KOPT-K1 (cell line): ENCODE data around the gene UBE2K.
"Not testable (repeated sequence)": the region's sequence is repeated elsewhere in the genome, so short reads cannot be mapped to it uniquely, and the experiment has no call there.

Source experiments
- H3K27ac ChIP-seq: fragments of 200-600 bp; sonication (generic); 2 replicates; pipeline ENCODE4 v1.5.1; 2016; ENCODE audit warnings: antibody characterized with exemption, mild to moderate bottlenecking, low read depth, low read length; ENCODE audit not compliant: poor library complexity, severe bottlenecking
- H3K36me3 ChIP-seq: fragments of 200-600 bp; sonication (generic); 2 replicates; pipeline ENCODE4 v1.5.1; 2017; ENCODE audit warnings: antibody characterized with exemption, mild to moderate bottlenecking, low read length, moderate library complexity; ENCODE audit not compliant: insufficient read depth
- H3K9me3 ChIP-seq: fragments of 200-600 bp; sonication (generic); 2 replicates; pipeline ENCODE4 v1.5.1; 2017; ENCODE audit warnings: antibody characterized with exemption, low read length, mild to moderate bottlenecking; ENCODE audit not compliant: insufficient read depth, poor library complexity, severe bottlenecking

The UBE2K gene, protein sequence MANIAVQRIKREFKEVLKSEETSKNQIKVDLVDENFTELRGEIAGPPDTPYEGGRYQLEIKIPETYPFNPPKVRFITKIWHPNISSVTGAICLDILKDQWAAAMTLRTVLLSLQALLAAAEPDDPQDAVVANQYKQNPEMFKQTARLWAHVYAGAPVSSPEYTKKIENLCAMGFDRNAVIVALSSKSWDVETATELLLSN

DNA sequence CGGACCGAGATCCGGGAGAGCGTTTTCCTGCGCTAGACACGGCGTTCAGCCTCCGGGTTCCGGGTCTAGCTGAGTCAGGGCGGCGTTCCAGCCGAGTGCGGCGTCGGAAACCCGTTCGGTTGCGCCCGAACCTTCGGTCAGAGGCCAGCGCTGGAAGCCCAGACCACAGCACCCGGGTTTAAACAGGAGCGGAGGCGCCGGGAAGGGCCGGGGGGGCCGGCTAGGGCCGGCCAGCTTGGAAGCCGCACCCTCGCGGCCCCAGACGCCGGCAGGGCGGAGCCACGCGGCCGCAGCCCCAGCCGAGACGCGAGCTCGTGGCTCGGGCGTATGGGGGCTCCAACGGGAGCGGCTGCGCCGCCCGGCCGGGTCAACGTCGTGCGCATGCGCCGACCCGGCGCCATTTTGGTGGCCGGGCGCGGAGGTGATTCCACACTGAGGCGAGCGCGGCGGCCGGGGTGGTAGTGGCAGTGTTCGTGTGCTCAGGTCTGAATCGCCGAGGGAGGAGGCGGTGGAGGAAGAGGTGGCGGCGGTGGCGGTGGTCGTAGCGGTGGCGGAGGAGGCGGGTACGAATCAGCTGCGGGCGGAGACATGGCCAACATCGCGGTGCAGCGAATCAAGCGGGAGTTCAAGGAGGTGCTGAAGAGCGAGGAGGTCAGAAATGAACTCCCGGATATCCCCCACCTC is at the start of gene UBE2K:
UBE2K (plus strand) TSS at position 397 of the 684 bp plus-strand sequence; CDS start at position 589, 192 bp downstream.
- peaks cover 12% of the 10 kb centered on the region for H3K36me3 ChIP-seq
- peak within 1 kb of the TSS; percentile 90 for H3K27ac ChIP-seq
- no peaks in the 10 kb centered on the region for H3K9me3 ChIP-seq

DNA sequence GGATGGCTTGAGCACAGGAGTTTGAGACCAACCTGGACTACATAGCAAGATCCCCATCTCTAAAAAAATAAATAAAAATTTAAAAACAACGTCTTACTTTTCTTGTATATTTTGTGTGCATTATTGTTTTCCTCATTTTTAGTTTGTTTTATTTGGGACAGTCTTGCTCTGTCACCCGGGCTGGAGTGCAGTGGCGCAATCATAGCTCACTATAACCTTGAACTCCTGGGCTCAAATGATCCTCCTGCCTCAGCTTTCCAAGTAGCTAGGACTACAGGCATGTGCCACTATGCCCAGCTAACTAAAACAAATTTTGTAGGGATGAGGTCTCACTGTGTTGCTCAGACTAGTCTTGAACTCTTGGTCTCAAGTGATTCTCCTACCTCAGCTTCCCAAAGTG is 49.7 kb upstream of the UBE2K start:
- Histone ChIP-seq H3K36me3 (no peaks in the 10 kb centered on the region), H3K27ac (no peak overlapping the region), H3K9me3 (no peaks in the 10 kb centered on the region)

DNA sequence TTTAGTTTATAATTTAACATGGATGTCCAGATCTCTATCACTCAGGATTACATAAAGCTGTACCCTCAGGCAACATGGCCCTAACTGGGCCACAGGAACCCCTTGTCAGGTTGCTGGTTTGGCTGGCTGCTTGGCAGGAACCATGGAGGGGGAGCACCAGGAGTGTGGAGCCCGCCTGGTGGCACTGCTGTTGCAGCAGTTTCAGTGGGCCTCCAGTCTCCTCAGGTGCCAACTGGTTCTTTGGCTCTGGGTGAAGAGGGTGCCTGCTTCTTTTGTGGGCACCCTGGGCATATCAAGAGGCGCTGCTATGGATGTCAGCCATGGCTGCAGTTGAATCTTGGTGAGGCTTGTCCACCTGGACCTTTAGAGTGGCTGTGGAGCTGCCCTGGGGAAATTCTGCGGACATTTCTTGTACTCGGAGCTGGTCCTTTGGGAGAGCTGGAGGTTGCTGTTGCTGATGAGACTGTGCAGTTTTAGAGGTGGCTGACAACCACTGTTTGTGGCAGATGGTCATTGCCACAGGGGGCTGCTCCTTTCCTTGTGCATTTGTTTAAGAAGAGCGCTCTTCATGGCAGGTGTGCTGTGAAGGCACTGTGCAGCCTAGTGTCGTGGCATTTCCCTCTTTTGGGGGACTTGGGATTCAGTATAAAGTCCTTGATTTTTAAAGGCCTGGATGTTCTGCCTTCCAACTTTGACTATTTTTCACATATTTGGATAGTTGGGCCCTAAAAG is 48.9 kb upstream of the UBE2K start:
- no peaks in the 10 kb centered on the region for H3K36me3 ChIP-seq
- H3K9me3 ChIP-seq, result no peaks in the 10 kb centered on the region
- H3K27ac ChIP-seq, result no peak overlapping the region

DNA sequence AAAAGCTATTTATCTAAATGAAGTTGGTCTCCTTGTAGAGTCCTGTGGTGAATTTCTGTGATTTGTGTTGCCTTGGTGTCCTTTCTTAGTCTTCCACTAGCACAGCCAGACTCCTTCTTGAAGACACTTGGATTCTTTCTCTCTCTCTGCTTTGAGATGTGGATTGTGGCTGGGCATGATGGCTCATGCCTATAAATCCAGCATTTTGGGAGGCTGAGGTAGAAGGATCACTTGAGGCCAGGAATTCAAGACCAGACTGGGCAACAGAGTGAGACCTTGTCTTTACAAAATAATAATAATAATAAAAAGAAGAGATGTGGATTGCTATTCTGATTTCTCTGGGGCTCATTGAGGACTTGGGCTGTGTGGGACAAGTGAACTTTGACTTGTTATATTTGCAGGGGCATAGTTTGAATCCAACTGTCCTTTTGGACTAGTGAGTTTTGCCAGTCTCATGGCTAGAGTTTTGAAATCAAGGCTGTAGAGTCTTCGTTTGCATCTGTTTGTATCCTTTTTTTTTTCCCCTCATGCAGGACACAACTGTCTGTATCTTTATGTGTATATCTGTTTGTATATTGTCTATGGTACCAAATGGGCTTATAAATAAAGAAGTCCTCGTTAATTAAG is 48.2 kb upstream of the UBE2K start:
- no peaks in the 10 kb centered on the region for H3K36me3 ChIP-seq
- no peak overlapping the region for H3K27ac ChIP-seq
- no peaks in the 10 kb centered on the region for H3K9me3 ChIP-seq

DNA sequence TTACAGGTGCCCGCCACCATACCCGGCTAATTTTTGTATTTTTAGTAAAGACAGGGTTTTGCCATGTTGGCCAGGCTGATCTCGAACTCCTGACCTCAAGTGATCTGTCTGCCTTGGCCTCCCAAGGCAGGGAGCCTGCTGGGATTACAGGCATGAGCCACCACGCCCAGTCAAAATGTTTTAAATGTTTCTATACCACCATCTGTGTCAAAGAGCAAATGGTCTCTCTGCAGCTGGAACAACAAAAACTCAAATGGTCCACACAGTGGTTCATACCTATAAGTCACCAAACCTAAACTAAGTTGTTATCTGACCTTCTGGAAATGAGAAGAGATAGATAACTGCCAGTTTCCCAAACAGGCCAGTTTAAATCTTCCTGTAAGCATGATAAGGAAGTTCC is 46.4 kb upstream of the UBE2K start:
- H3K9me3 ChIP-seq, H3K36me3 ChIP-seq, H3K27ac ChIP-seq: not testable (repeated sequence)

DNA sequence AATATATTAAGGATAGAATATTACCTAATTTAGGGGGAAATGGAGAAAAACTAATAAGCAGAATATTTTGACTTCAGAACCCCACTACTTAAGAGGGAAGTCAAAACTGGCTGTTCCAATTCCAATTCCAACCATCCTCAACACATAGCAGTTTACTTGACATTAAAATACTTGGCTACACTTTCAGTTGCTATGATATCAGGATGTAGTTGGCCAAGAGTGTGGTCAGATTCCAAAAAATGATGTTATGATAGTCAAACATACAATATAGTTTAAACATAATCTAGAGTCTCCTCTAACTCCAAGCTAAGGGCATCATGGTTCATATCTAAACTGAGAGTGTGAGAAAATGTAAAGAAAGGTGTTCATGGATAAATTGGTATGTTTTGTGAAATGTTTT is 42.7 kb upstream of the UBE2K start:
- Histone ChIP-seq H3K36me3 (no peaks in the 10 kb centered on the region), H3K9me3 (no peaks in the 10 kb centered on the region), H3K27ac (no peak overlapping the region)

DNA sequence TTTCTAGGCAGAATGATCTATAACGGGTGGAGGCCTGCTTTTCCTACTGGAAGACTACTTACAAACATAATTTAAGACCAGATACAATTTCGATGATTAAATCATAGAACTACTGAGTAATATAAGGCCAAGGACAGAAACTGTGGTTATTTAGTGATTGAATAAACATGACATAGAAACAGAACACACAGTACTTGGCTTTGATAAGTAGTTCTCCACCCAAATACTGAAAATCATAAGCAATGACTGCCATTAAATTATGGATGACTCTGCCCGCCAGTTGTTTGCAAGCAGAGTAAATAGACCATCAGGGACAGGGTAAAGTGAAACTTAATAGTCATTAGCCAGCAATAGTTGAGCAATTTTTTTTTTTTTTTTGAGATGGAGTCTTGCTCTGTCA is 42.1 kb upstream of the UBE2K start:
- no peaks in the 10 kb centered on the region for H3K36me3 ChIP-seq
- H3K9me3 ChIP-seq, result no peaks in the 10 kb centered on the region
- H3K27ac ChIP-seq, result no peak overlapping the region

DNA sequence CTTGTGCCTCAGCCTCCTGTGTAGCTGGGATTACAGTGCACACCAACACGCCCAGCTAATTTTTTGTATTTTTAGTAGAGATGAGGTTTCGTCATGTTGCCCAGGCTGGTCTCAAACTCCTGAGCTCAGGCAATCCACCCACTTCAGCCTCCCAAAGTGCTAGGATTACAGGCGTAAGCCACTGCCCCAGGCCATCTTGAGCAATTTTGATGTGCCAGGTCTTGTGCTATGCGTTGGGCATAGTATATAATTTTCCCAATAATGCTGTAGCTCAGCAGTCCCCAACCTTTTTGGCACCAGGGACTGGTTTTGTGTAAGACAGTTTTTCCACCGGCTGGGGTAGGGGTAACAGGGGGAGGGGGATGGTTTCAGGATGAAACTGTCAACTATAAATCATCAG is 41.3 kb upstream of the UBE2K start:
- not testable (repeated sequence) for H3K9me3 ChIP-seq, H3K27ac ChIP-seq, H3K36me3 ChIP-seq

DNA sequence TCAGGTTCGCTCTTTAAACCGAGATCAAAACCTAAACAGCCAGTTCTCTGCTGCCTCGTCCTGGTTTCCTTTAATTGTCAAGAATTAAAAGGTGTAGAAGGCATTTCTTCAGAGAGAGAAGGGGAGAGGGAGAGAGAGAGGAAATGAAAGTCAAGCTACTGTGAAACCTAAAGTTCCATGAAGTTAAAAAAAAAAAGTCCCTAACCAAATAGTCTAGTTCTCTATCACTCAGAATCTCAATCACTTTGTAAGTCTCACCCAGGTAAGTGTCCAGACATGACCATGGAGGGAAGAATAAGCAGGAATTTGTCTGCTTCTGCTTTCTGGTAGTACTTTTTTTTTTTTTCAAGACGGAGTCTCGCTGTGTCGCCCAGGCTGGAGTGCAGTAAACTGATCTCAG is 40.5 kb upstream of the UBE2K start:
- no peaks in the 10 kb centered on the region for H3K9me3 ChIP-seq
- no peak overlapping the region for H3K27ac ChIP-seq
- no peaks in the 10 kb centered on the region for H3K36me3 ChIP-seq

DNA sequence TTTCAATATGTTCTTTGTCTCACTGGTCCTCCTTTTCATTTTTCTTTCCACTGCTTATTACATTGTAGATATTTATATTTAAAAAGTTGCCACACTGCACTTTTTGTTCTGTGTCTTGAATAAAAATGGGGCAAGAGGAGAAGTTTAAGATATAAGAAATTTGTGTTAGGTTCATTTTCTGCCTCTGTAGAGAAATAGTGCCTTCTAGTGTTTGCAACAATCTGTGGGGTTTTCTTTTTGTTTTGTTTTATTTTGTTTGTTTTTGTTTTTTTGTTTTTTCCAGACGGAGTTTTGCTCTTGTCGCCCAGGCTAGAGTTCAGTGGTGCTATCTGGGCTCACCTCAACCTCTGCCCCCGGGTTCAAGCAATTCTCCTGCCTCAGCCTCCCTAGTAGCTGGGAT is 39.2 kb upstream of the UBE2K start:
- Histone ChIP-seq H3K36me3 (no peaks in the 10 kb centered on the region), H3K9me3 (no peaks in the 10 kb centered on the region), H3K27ac (no peak overlapping the region)

DNA sequence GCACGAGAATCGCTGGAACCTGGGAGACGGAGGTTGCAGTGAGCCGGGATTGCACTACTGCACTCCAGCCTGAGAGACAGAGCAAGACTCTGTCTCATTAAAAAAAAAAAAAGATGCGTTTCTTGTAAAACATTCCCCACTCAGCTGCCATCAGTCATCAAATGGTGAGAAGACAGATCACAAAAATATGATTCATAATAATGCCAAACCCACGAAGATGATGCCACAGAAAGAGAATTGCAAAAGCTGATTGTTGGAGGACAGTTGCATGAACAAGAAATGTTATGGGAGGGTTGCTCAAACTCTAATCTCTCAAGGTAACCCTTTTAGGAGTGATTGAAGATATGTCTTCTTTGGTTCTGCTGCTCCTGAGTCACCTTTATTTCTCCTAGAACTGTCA is 37.9 kb upstream of the UBE2K start:
- Histone ChIP-seq H3K27ac (no peak overlapping the region), H3K36me3 (no peaks in the 10 kb centered on the region), H3K9me3 (no peaks in the 10 kb centered on the region)

DNA sequence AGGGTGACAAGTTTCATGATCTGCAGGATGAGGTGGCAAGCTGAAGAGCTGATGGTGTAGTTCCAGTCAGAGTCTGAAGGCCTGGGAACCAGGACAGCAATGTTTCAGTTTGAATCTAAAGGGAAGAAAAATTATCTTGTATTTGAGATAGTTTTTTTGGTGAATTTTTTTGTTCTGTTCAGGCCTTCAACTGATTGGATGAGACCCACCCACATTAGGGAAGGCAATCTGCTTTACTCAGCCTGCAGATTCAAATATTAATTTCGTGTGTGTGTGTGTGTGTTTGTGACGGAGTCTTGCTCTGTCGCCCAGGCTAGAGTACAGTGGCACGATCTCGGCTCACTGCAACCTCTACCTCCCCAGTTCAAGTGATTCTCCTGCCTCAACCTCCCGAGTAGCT is 37.2 kb upstream of the UBE2K start:
- H3K36me3 ChIP-seq, result no peaks in the 10 kb centered on the region
- H3K9me3 ChIP-seq, result no peaks in the 10 kb centered on the region
- no peak overlapping the region for H3K27ac ChIP-seq

DNA sequence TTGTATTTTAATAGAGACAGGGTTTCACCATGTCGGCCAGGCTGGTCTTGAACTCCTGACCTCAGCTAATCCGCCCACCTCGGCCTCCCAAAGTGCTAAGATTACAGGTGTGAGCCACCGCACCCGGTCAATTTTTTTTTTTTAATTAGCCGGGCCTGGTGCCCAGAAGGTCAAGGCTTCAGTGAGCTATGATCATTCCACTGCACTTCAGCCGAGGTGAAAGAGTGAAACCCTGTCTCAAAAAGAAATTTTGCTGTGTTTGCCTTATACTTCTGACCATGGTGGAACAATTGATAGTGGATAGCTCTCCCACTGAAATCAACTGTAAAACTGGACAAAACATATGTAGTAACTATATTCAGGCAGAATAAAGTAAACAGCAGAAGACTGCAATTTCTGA is 35.3 kb upstream of the UBE2K start:
- H3K36me3 ChIP-seq, result no peaks in the 10 kb centered on the region
- no peak overlapping the region for H3K27ac ChIP-seq
- H3K9me3 ChIP-seq, result no peaks in the 10 kb centered on the region

DNA sequence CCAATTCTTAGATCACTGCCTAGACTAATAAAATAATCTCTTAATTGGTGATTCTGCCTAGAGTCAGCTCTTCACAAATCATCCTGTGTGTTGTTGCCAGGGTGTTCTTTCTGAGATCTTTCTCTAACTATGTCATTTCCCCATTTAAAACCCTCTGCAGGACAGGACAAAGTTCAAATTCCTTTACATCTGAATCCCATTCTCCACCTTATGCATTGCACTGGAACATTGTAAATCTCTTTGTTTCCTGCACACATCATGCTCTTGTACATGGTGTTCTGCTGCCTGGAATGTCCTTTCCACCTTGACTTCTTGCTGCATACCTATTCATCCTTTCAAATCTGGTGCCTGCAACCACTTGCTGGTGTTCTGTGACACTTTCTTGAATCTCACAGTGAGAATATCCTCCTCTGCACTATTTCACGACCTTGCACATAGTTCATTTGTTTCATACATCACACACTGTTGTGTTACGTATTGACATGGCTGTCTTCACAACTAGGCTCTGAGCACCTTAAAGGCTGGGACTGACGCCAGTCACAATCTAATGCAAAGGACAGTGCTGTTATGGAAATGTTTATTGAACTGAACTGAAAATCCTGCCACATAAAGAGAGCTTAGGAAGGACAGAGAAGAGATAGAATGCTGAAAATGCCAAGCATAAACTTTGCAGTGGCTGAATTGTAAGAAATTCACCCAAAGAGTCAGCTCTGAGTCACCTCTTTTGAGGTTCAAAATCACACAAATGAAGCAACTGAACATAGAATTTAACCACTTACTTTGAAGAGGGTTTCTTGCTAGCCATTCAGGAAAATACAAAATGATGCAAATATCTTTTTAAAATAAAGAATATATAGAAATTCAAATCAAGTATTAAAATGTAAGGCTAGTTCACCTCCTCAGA is 32.9 kb upstream of the UBE2K start:
- H3K9me3 ChIP-seq, result no peaks in the 10 kb centered on the region
- no peak overlapping the region for H3K27ac ChIP-seq
- H3K36me3 ChIP-seq, result no peaks in the 10 kb centered on the region

DNA sequence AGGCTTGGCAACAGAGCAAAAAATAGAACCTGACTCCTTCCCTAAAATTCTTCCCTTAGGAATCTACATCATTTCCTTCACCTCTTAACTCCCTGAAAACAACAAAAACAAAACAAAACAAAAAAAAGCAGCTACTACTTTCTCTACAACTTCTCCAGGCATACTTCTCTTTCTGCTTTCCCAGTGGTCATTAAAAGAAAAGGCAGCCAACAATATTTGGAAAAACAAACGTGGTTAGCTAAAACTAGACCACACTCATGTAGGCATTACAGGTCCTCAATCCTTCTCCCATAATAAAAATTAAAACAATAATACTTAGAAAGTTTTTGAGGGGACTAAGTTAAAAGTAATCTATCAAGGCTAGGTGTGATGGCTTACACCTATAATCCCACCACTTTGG is 30.2 kb upstream of the UBE2K start:
- H3K27ac ChIP-seq, result no peak overlapping the region
- H3K36me3 ChIP-seq, result no peaks in the 10 kb centered on the region
- H3K9me3 ChIP-seq, result no peaks in the 10 kb centered on the region
